D721Med (cell line): ENCODE data around the gene INPP5A.

Experiments used
- DNase-seq: peaks from one replicate; pipeline ENCODE4 v3.0.0; 2011; ENCODE audit warnings: low spot score; ENCODE audit not compliant: insufficient read length
- FAIRE-seq: peaks from 2 replicates; lab custom pipeline; 2011; peaks lifted over from hg19 to GRCh38; lab: Jason Lieb, UNC
- TF ChIP-seq, protein P1 (sequence below): IDR thresholded peaks from 2 replicates; pipeline ENCODE4 v1.5.1; 2012; ENCODE audit warnings: mild to moderate bottlenecking, control low read depth; ENCODE audit not compliant: insufficient read depth; ENCODE audit errors: missing control alignments

The INPP5A gene

DNA sequence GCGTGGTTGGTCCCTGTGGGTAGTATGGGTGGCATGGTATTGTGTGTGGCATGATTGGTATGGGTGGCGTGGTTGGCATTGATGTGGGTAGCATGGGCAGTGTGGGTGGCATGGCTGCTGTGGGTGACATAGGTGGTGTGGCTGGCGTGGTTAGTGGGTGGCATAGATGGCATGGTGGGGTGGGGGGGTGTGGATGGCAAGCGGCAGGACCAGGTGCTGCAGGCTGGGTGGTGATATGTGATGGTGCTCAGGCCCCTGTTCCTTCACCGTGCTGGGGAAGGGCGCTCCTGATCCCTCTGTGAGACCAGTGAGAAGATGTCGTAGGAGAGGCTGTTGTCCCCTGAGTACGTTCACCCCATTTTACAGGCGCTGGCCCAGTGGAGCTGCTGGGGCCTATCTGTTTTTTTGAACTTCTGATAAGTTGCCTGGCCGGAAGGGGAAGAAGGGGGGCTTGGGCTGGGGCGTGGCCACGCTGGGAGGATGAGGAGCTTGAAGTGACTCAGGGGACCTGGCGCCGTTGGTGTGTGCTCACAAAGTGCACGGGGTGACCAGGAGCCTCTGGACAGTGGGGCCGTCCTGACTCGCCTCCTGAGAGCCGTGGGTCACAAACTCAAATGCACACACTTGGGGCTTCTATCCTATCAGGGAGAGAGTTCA, 17.5 kb downstream of the INPP5A start:
- DNase-seq (no peak), FAIRE-seq (no peak)
- TF ChIP-seq, protein P1, sequence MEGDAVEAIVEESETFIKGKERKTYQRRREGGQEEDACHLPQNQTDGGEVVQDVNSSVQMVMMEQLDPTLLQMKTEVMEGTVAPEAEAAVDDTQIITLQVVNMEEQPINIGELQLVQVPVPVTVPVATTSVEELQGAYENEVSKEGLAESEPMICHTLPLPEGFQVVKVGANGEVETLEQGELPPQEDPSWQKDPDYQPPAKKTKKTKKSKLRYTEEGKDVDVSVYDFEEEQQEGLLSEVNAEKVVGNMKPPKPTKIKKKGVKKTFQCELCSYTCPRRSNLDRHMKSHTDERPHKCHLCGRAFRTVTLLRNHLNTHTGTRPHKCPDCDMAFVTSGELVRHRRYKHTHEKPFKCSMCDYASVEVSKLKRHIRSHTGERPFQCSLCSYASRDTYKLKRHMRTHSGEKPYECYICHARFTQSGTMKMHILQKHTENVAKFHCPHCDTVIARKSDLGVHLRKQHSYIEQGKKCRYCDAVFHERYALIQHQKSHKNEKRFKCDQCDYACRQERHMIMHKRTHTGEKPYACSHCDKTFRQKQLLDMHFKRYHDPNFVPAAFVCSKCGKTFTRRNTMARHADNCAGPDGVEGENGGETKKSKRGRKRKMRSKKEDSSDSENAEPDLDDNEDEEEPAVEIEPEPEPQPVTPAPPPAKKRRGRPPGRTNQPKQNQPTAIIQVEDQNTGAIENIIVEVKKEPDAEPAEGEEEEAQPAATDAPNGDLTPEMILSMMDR: no peak

DNA sequence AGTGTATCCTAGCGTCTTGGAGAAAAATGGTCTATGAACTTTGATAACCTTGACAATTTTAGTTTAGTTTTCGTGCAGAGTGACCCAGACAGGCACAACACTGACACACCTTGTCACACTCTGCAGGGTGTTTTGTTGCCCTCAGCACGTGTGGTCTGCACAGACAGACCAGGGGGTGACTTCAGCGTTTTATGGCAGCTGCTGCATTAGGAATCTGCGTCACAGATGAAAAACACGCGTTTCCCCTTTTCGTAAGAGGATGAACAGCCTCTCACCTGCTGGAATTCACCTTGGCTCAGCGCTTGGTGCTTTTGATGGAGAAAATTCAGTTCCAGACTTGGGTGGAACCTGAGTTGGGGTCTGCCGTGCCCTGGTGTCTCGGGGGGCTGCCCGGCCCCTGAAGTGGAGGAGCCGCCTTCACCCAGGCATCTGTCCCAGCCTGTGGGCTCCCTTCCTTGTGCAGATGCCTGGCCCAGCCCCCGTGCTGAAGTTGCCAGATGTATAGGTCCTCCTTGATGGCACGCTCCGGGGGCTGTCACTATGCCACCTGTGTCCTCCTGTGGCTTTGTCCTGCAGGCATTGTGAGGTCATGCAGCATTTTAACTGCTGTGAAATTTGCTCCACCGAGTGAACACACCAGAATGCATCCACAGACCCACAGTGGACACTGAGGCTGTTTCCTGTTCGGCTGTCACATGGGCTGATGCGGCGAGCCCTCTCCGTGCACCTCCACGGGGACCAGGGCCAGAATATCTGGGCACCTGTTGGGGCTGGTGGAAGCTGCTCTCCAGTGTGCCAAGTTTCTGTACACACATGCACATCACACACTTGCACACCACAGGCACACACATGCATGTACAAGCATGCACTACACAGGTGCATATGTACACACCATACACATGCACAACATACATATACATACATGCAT, 18.3 kb downstream of the INPP5A start:
- TF ChIP-seq, protein P1: no peak
- DNase-seq: no peak
- FAIRE-seq: no peak

DNA sequence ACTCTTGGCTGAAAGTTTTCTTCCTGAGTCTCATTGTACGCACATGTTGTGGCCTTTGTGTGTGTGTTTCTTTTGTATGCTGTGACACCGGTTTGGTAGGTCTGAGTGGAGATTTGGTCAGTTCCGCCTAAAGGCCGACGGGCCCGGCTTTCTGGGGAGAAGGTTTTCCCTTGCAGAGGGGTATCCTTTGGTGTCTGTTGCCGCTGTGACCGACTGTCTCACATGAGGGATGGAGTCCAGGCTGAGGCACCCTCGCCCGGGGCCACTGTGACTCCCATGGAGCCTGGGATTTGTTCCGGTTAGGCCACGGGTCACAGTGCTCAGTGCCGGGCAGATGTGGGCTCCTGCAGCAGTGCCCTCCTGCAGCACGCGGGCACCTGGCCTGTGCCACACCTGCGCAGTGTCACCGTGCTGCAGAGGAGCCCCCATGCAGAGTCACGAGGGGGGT, 19.4 kb downstream of the INPP5A start:
- no peak for DNase-seq
- TF ChIP-seq, protein P1: no peak
- FAIRE-seq: no peak

DNA sequence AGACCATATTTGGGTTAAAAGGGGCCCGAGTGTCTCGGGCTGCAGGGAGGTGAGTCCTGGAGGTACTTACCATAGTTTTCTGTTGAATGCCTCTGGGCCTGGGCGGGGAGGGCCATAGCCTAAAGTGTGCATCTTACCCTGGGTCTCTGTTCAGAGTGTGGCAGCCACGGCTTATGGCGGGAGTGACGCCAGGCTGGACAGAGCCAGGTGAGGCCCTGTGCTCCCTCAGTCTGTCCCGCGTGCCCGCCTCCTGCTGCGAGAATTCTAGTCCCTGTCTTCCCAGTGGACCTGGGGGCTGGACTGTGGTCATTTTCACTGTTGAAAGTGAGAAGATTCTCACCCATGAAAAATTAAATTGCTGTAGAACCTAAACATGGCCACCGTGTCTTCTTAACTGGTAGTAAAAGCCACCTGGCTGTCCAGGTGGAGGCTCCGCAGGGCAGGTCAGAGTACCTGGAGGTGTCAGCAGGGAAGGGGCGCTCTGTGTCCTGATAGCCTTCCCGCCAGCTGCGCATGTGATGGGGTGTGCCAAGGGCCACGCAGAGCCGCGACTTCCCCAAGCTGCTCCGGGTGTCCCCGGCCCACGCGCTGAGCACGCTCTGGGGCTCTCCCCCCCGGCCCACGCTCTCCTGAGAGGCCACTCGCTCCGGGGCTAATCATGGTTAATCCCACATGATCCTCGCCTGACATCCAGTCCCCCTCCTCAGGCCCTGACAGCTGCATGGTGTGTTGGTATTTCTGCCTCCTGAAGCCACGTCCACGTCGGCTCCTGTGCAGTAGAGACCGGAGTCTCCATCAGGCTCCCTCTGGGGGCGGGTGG, 20.3 kb downstream of the INPP5A start:
- no peak for FAIRE-seq
- TF ChIP-seq, protein P1: no peak
- DNase-seq: no peak

DNA sequence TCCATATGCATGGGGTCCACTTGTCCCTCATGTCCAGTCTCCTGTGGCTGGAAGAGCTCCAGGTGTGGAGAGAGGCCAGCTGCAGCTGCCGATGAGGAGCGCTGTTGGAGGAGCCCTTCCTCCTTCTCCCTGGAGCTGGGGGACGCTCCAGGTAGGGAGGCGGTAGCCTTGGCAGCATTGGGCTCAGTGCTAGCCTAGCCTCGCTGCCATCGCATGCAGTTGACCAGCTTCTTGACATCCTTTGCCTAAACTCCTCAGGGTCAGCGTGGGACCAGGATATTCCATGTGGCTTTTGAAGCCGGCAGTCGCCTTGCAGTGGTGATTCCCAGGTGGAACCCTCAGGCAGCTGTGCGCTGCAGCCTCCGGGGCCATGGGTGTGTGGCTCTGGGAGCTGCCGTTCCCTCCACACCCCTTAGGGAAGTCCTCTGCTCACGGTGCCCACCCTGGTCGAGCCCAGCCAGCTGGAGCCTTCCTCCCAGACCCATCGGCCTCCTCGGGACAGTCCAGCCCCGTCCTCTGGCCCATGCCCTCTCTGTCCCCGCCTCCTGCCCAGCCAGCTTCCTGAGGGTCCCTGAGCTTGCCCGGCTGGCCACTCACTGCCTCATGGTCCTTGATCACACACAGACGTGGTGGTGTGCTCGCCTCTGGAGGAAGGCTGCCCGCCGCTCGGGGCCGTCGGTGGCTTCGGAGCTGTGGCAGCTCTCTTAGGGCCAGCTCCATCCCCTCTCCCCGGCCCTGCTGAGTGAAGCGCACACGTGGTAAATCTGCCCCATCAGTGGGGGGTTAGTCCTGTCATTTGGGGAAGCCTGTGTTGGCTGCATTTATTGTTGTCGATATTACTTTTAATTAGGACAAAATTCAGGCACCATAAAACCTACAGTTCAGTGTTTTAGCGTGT, 21.2 kb downstream of the INPP5A start:
- DNase-seq: no peak
- TF ChIP-seq, protein P1: no peak
- no peak for FAIRE-seq

DNA sequence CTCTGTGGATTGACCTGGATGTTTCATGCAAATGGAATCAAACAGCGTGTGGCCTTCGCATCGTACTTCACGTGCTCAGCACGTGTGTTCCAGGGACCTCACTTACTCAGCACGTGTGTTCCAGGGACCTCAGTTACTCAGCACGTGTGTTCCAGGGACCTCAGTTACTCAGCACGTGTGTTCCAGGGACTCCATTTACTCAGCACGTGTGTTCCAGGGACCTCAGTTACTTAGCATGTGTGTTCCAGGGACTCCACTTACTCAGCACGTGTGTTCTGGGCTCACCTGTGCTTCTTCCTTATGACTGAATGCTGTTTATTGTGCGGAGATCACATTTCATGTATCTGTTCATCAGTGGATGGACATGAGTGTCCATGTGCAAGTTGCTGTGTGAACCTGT, 22.0 kb downstream of the INPP5A start:
- FAIRE-seq (no peak), DNase-seq (no peak)
- TF ChIP-seq, protein P1: no peak
